ENCODE results near the gene KRT38.

DNA sequence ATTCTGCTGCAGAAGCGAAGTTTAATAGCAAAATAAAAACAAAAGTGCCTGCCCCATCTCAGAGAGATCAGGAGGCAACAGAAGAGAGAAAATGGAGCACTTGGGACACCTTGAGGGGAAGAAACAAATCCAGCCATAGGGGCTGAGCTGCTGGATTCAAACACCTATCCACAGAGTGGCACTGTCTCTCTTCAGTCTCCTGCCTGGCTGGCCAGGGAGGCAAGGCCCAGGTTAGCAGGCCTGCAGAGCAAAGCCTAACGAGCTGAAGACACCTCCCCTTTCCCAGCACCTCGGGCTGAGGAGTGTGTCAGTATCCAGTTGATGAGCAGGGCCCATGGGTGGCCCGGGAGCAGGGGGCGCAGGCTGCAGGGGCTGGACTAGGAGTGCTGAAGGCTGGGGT lies 34.6 kb downstream of the KRT38 start:
- TF ChIP-seq, protein P1, sequence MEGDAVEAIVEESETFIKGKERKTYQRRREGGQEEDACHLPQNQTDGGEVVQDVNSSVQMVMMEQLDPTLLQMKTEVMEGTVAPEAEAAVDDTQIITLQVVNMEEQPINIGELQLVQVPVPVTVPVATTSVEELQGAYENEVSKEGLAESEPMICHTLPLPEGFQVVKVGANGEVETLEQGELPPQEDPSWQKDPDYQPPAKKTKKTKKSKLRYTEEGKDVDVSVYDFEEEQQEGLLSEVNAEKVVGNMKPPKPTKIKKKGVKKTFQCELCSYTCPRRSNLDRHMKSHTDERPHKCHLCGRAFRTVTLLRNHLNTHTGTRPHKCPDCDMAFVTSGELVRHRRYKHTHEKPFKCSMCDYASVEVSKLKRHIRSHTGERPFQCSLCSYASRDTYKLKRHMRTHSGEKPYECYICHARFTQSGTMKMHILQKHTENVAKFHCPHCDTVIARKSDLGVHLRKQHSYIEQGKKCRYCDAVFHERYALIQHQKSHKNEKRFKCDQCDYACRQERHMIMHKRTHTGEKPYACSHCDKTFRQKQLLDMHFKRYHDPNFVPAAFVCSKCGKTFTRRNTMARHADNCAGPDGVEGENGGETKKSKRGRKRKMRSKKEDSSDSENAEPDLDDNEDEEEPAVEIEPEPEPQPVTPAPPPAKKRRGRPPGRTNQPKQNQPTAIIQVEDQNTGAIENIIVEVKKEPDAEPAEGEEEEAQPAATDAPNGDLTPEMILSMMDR (IDR thresholded peaks at IDR 0.05; ENCODE audit: insufficient read depth, low read depth, low read length) = no peak
- no peak for TF ChIP-seq EZH2 (IDR thresholded peaks at IDR 0.05; ENCODE audit: insufficient read depth, low read length)
